Subcutaneous preadipocyte (primary cell): Measurements from ENCODE around the gene GABPA. TPM values are rescaled to one million over a fixed set of nuclear protein-coding genes. Genes with fewer than 3 reads are reported as not detected.

Experiments
- total RNA-seq: library from RNA; depleted of rRNA; stranded (reverse); fragments of >200 nt; gene quantifications from 2 replicates; pipeline ENCODE4 v1.2.3, GENCODE V29; 2012

The GABPA gene
- total RNA-seq = 20.2 and 25.4 TPM in 2 replicates

DNA sequence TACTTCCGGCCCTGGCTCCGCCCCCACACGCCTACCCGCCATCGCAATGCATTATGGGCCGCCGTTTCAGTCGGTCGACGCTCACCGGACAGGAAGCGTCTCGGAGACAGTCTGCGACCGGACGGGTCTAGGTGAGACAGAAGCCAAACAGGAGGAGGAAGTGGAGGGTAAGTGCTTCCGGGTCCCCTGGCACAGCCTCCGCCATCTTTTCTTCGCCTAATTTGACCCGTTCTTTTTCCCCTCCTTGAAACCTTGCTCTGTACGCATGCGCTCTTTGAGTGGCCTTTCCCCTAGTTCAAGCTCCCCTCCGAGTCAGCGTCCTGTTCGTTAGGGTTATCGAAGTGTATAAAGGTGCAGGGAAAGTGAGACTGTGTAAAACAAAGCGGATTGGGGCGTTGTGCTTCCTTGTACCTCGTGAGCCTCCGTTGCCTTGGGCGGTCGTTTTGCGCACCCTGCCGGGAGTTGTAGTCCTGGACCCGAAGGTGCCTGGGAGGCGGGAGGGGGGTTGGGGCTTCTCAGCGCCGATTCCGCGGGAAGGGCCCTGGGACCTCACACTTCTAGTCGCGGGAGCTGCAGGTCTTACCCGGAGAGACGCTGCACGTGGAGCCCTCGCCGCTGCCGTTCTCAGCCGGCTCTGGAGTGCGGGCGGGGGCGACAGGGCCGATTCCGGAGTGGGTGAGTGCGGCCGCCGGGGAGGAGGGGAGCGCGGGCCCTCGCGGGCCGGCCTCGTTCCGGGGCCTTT, at the start of gene GABPA, which contains the start of gene ATP5PF:
TSS of gene GABPA (plus strand) at position 69 of the 742 bp plus-strand sequence. CDS start 6,627 bp downstream, outside the sequence.
TSS of gene ATP5PF (minus strand) at position 1 of the 742 bp plus-strand sequence. CDS start 5,110 bp downstream, outside the sequence.

Other genes starting within 250 kb of the GABPA start
- 52.2 and 54.0 TPM in 2 replicates for gene MRPL39, start 127.5 kb upstream of the GABPA start, total RNA-seq
- gene JAM2, start 95.7 kb upstream of the GABPA start, total RNA-seq = 0.37 and 0.39 TPM in 2 replicates
- gene ATP5PF, start 68 bp upstream of the GABPA start, total RNA-seq = 34.6 and 44.8 TPM in 2 replicates